Measurements from ENCODE around the gene LPP.

GRCh38 chr3:188415196-188415595 lies 261.2 kb downstream of the LPP start:
- no peak for TF ChIP-seq CTCF (IDR thresholded peaks at IDR 0.05)
- TF ChIP-seq POLR2A (IDR thresholded peaks at IDR 0.05) = no peak
